ENCODE results near the gene LARGE1. TPM values are rescaled to one million over a fixed set of nuclear protein-coding genes. Genes with fewer than 3 reads are reported as not detected.

LARGE1 gene
- total RNA-seq, 2 donors from 2014 or later: 12.5 to 21.1 TPM

DNA sequence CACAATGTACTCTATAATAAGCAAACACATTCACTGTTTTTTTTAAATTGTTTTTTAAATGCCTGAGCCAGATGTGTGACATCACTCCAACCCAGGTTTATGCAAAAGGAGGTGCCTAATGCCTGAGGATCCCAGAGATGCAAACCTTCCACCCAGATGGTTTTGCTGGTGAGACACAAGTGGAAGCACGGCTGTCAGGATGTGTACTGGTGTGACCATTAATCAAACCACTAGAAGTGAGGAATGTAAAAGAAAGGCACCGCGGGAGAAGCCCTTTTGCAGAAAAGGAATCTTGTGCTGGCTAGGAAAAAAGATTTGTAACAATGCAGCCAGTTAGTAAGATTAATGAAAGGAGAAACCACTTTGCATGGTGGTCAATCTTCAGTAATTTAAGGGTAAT lies 407.4 kb downstream of the LARGE1 start:
- Histone ChIP-seq H3K9me3 (no peaks in the 10 kb centered on the region), H3K27ac (no peak overlapping the region), H3K27me3 (no peaks in the 10 kb centered on the region), H3K4me3 (no peak overlapping the region), H3K4me1 (no peaks in the 10 kb centered on the region), H3K36me3 (replicated peaks in 1 of 2; ENCODE audit: insufficient read depth in 1 of 2, low read depth in 2 of 2) (no peaks in the 10 kb centered on the region)
- ATAC-seq (no peak), DNase-seq (no peak)
- intact Hi-C loops (cut with DNase I): no loop called here
- TF ChIP-seq CTCF (IDR thresholded peaks at IDR 0.05): no peak
- TF ChIP-seq POLR2A (IDR thresholded peaks at IDR 0.05): no peak
- 39 to 51% methylated on average over 3 of the region's 3 CpGs for WGBS, 2 donors

DNA sequence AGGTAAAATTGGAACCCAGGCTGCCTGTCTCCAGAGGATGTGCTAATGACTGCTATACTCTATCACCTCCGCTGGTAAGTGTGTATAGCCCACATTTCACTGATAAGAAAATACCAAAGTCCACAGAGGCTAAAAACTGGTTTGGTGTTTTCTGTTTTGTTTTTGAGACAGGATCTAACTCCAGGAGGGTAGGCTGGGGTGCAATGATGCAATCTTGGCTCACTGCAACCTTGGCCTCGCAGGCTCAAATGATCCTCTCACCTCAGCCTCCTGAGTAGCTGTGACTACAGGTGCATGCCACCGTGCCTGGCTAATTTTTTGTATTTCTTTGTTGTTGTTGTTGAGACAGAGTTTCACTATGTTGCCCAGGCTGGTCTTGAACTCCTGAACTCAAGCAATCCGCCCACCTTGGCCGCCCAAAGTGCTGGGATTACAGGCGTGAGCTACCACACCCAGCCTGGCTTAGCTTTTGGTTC lies 409.8 kb downstream of the LARGE1 start:
- no peaks in the 10 kb centered on the region for H3K9me3 ChIP-seq
- no peaks in the 10 kb centered on the region for H3K36me3 ChIP-seq (replicated peaks in 1 of 2; ENCODE audit: insufficient read depth in 1 of 2, low read depth in 2 of 2)
- 83 to 85% methylated on average over 5 to 6 of the region's 6 CpGs for WGBS, 2 donors
- DNase-seq (no peak), ATAC-seq (no peak)
- TF ChIP-seq CTCF (IDR thresholded peaks at IDR 0.05) (no peak), POLR2A (IDR thresholded peaks at IDR 0.05) (no peak)
- no peak overlapping the region for H3K4me3 ChIP-seq
- H3K27ac ChIP-seq: no peak overlapping the region
- H3K4me1 ChIP-seq: no peaks in the 10 kb centered on the region
- H3K27me3 ChIP-seq: no peaks in the 10 kb centered on the region
- intact Hi-C loops (cut with DNase I): no loop called here

DNA sequence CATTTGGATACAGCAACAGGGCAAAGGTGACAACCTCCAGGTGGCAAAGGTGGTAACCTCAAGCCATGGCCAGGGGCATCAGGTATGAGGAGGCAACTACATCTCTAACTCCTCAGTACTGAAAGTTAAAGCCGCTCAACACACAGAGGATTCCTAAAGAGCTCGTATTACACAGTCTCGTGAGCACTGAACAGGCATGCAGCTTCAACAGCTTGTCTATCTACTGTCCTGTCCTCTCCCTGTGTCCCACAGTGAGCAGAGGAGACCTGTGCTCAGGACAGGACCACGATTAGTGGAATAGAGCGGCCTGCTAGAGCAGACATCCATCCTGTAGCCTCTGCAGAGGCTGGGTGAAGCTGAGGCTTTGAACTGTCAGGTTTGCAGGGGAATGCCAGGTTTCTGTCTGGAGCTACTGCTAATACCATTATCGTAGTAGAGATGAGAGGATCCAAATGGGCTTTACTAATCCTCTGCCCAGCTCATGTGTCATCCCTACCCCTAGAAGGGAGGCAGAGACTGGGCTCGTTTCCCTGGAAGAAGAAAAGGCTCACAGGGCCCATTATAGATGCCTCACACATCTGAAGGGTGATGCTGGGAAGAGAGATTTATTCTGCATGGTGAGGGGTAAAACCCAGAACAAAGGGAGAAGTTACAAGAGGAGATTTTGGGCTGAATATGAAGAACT lies 415.2 kb downstream of the LARGE1 start:
- H3K36me3 ChIP-seq (replicated peaks in 1 of 2; ENCODE audit: insufficient read depth in 1 of 2, low read depth in 2 of 2): no peaks in the 10 kb centered on the region
- H3K27ac ChIP-seq: no peak overlapping the region
- TF ChIP-seq POLR2A (IDR thresholded peaks at IDR 0.05) (no peak), CTCF (IDR thresholded peaks at IDR 0.05) (no peak)
- ATAC-seq (no peak), DNase-seq (no peak)
- no peaks in the 10 kb centered on the region for H3K9me3 ChIP-seq
- H3K4me3 ChIP-seq: no peak overlapping the region
- H3K4me1 ChIP-seq: no peaks in the 10 kb centered on the region
- intact Hi-C loops (cut with DNase I): no loop called here
- WGBS, 2 donors: 83 to 93% methylated on average over 6 to 7 of the region's 7 CpGs
- H3K27me3 ChIP-seq: no peaks in the 10 kb centered on the region

GRCh38 chr22:33496112-33496511 lies 424.2 kb downstream of the LARGE1 start:
- H3K9me3 ChIP-seq: no peaks in the 10 kb centered on the region
- no peak for ATAC-seq
- intact Hi-C loops (cut with DNase I): no loop called here
- H3K4me1 ChIP-seq: peaks cover 11% of the 10 kb centered on the region
- DNase-seq: no peak
- no peaks in the 10 kb centered on the region for H3K27me3 ChIP-seq
- H3K27ac ChIP-seq: no peak overlapping the region
- WGBS, 2 donors: 84 to 85% methylated on average over 5 of the region's 5 CpGs
- H3K4me3 ChIP-seq: no peak overlapping the region
- H3K36me3 ChIP-seq (replicated peaks in 1 of 2; ENCODE audit: insufficient read depth in 1 of 2, low read depth in 2 of 2): no peaks in the 10 kb centered on the region
- TF ChIP-seq CTCF (IDR thresholded peaks at IDR 0.05) (no peak), POLR2A (IDR thresholded peaks at IDR 0.05) (no peak)

Measured in body of pancreas (tissue), 4 donors.